ENCODE measurements around the gene CASR.
A peak's percentile ranks its signal among the peaks of the same experiment; 100 is the strongest.

The CASR gene

GRCh38 chr3:122257644-122258364 is 74.3 kb downstream of the CASR start:
- no peak for DNase-seq (ENCODE audit: low spot score)

- DNase-seq (ENCODE audit: low spot score) = peak; percentile 37
Observed at GRCh38 chr3:122258757-122259371, 75.4 kb downstream of the CASR start.

GRCh38 chr3:122260206-122260605 is 76.7 kb downstream of the CASR start:
- no peak for DNase-seq (ENCODE audit: low spot score)

- no peak for DNase-seq (ENCODE audit: low spot score)
Observed at GRCh38 chr3:122263058-122263457, 79.6 kb downstream of the CASR start.

GRCh38 chr3:122263974-122264588 is 80.6 kb downstream of the CASR start:
- DNase-seq (ENCODE audit: low spot score) = no peak

- DNase-seq (ENCODE audit: low spot score) = no peak
Observed at GRCh38 chr3:122265957-122266356, 82.5 kb downstream of the CASR start.

GRCh38 chr3:122268257-122269024 is 85.0 kb downstream of the CASR start:
- DNase-seq (ENCODE audit: low spot score) = no peak

- DNase-seq (ENCODE audit: low spot score) = no peak
Observed at GRCh38 chr3:122269045-122269444, 85.6 kb downstream of the CASR start.

GRCh38 chr3:122271246-122271898 is 87.9 kb downstream of the CASR start:
- DNase-seq (ENCODE audit: low spot score) = peak; percentile 39

- DNase-seq (ENCODE audit: low spot score) = no peak
Observed at GRCh38 chr3:122272879-122273278, 89.4 kb downstream of the CASR start.

GRCh38 chr3:122273498-122273897 is 90.0 kb downstream of the CASR start:
- DNase-seq (ENCODE audit: low spot score) = no peak

GRCh38 chr3:122281891-122282290 is 98.4 kb downstream of the CASR start:
- no peak for DNase-seq (ENCODE audit: low spot score)

- DNase-seq (ENCODE audit: low spot score) = no peak
Observed at GRCh38 chr3:122283796-122284445, 100.5 kb downstream of the CASR start.

- no peak for DNase-seq (ENCODE audit: low spot score)
Observed at GRCh38 chr3:122284486-122284885, 101.0 kb downstream of the CASR start.

- no peak for DNase-seq (ENCODE audit: low spot score)
Observed at GRCh38 chr3:122294359-122294758, 110.9 kb downstream of the CASR start.

- DNase-seq (ENCODE audit: low spot score) = peak; percentile 11
Observed at GRCh38 chr3:122295266-122296062, 112.0 kb downstream of the CASR start.

GRCh38 chr3:122298239-122298638 is 114.8 kb downstream of the CASR start:
- DNase-seq (ENCODE audit: low spot score) = peak; percentile 19

GRCh38 chr3:122299215-122299614 is 115.7 kb downstream of the CASR start:
- DNase-seq (ENCODE audit: low spot score) = no peak

GRCh38 chr3:122299872-122300460 is 116.5 kb downstream of the CASR start:
- DNase-seq (ENCODE audit: low spot score) = peak; percentile 64

GRCh38 chr3:122301063-122301462 is 117.6 kb downstream of the CASR start:
- no peak for DNase-seq (ENCODE audit: low spot score)

Data from CD4-positive, alpha-beta T cell treated with Interleukin-2 at 100 ng/mL for 4 hours (primary cell).